Left ventricle myocardium inferior (tissue), 1 donor: ENCODE results near the gene KIRREL1. TPM values are rescaled to one million over a fixed set of nuclear protein-coding genes. Genes with fewer than 3 reads are reported as not detected.

Experiments used
- DNase-seq: peaks from one replicate; pipeline ENCODE4 v3.0.0-alpha.2; 2020
- H3K27ac ChIP-seq: fragments of 200-600 bp; replicated peaks from 2 replicates; pipeline ENCODE4 v1.8.0; 2021
- H3K27me3 ChIP-seq: fragments of 200-600 bp; 2 replicates; pipeline ENCODE4 v1.8.0; 2021; ENCODE audit warnings: low read depth
- H3K36me3 ChIP-seq: fragments of 200-600 bp; 2 replicates; pipeline ENCODE4 v1.8.0; 2021
- H3K4me1 ChIP-seq: fragments of 200-600 bp; 2 replicates; pipeline ENCODE4 v1.8.0; 2021
- H3K4me3 ChIP-seq: fragments of 200-600 bp; 2 replicates; pipeline ENCODE4 v1.8.0; 2021; ENCODE audit warnings: mild to moderate bottlenecking, moderate library complexity
- H3K9me3 ChIP-seq: fragments of 200-600 bp; replicated peaks from 2 replicates; pipeline ENCODE4 v1.8.0; 2021
- CTCF ChIP-seq: fragments of 200-600 bp; IDR thresholded peaks from 2 replicates; pipeline ENCODE4 v1.8.0; 2021; ENCODE audit warnings: antibody characterized with exemption, mild to moderate bottlenecking, borderline replicate concordance
- intact Hi-C: fragments of 100-400 bp; cut with micrococcal nuclease; formaldehyde crosslinking; loops from one replicate; pipeline ENCODE4 v1.11.0; 2022
- total RNA-seq: library from RNA; stranded (reverse); fragmentation: NEBNext Ultra II Directional; extraction: Animal tissue kit (Norgen Biotek cat#: 25700); gene quantifications from one replicate; pipeline ENCODE4 v1.2.1, GENCODE V29; 2021
- donor health status: DM: no; HTN: yes; CAD: no; lungs with severe emphysema.

Gene KIRREL1
- total RNA-seq, 1 donor from 2014 or later, result 7.3 TPM

DNA sequence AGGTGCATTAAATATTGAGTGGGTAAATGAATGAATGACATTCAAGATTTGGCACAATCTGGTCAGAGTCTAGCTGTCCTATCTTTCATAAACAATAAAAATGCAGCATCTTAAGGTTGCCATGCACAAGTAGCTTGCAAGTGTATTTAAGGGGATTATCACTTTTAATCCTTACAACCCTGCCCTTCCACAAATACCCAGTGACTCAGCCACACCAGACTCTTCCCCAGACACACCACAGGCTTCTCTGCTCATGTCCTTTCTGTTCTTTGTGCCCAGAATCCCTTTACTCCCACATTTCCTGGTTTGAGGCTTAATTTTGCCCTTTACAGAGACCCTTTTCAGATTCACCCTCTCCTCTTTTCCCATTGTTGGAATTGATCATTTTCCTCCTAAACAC is 59.8 kb downstream of the KIRREL1 start:
- no peak for TF ChIP-seq CTCF
- Histone ChIP-seq H3K4me1 (peaks cover 50% of the 10 kb centered on the region), H3K27me3 (peaks cover 9% of the 10 kb centered on the region), H3K9me3 (no peaks in the 10 kb centered on the region), H3K27ac (no peak overlapping the region), H3K36me3 (no peaks in the 10 kb centered on the region), H3K4me3 (no peak overlapping the region)
- intact Hi-C loops, result no loop called here
- no peak for DNase-seq

DNA sequence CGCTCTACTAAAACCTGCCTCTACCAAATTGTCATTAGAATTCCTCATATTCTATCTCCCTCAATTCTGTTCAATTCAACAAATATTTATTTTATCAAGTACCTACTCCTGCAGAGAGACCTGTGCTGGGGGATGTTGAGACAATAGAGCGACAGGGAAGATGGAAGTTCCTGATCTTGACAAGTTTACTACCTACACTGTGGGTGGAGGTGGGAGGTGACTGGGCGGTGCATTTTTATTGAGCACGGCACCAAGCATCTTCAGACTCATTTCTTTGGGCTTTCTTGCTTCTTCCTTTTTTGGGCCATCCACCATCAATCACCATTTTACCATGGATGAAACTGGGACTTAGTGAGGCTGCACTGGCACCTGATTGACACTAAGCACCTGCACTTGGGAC is 61.3 kb downstream of the KIRREL1 start:
- H3K9me3 ChIP-seq, result no peaks in the 10 kb centered on the region
- intact Hi-C loops, result no loop called here
- no peak for TF ChIP-seq CTCF
- no peaks in the 10 kb centered on the region for H3K36me3 ChIP-seq
- H3K4me1 ChIP-seq, result peaks cover 57% of the 10 kb centered on the region
- peaks cover 8% of the 10 kb centered on the region for H3K27me3 ChIP-seq
- DNase-seq, result no peak
- H3K4me3 ChIP-seq, result no peak overlapping the region
- H3K27ac ChIP-seq, result no peak overlapping the region

- Histone ChIP-seq H3K9me3 (no peaks in the 10 kb centered on the region), H3K36me3 (no peaks in the 10 kb centered on the region), H3K27me3 (no peaks in the 10 kb centered on the region), H3K4me1 (peaks cover 59% of the 10 kb centered on the region), H3K4me3 (no peak overlapping the region), H3K27ac (no peak overlapping the region)
- no peak for TF ChIP-seq CTCF
- DNase-seq, result no peak
- intact Hi-C loops, result no loop called here
Observed at GRCh38 chr1:158055854-158056253, 62.4 kb downstream of the KIRREL1 start.

DNA sequence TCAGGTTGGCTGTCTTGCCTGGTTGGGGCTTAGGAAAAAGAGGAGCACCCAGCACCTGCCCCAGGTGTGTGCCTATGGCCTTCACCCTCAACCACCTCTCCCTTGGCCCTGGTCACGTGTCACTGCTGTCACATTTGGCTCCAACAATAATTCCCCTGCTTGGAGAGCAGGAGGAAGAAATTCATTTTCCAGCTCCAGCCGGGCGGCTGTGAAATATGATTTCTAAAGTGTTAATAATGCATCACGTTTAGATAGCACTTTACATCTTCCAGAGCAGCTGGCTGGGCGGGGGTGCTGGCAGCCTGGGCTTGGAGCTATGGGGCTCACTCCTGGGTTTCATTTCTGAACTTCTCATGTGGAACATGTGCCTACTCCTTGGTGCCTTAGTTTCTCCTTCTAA is 63.1 kb downstream of the KIRREL1 start:
- Histone ChIP-seq H3K4me3 (no peak overlapping the region), H3K36me3 (no peaks in the 10 kb centered on the region), H3K27ac (no peak overlapping the region), H3K27me3 (no peaks in the 10 kb centered on the region), H3K4me1 (peaks cover 59% of the 10 kb centered on the region), H3K9me3 (no peaks in the 10 kb centered on the region)
- intact Hi-C loops, result no loop called here
- DNase-seq, result no peak
- TF ChIP-seq CTCF, result no peak

DNA sequence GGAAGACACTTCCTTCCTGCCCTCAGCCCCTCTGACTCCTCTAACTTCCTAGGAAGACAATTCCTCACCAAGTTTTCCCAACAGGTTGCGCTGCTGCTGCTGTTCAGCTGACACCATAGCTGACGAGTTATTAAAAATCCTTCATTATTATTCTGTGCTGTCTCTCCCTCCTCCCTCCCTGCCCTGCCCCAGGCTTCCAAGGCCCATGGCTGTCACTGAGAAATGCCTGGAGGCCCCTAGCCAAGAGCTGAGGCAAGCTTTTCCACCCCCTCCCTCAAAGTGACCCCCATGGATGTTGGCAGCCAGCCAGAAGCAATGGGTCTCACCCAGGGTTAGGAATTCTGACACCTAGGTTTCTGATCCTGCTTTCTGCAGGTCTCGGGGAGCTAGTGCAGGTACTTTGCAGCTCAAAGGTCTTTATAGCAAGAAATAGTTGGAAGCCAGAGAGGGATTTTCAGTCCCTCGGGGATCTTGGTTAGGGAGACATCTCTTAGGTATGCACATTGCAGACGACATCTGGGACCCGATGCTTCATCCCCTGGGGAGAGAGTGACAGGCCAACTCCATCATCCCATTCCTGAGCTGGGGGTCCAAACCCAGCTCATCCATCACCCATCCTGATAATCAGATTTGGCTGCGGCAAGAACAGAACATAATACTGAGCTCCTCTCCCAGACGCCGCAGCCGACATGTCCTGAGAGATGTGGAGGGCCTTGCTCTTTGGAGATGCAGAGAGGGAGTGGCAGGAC is 65.0 kb downstream of the KIRREL1 start:
- DNase-seq, result no peak
- no peak for TF ChIP-seq CTCF
- H3K36me3 ChIP-seq, result no peaks in the 10 kb centered on the region
- H3K4me1 ChIP-seq, result peaks cover 59% of the 10 kb centered on the region
- H3K27me3 ChIP-seq, result no peaks in the 10 kb centered on the region
- no peak overlapping the region for H3K27ac ChIP-seq
- no peak overlapping the region for H3K4me3 ChIP-seq
- intact Hi-C loops, result no loop called here
- no peaks in the 10 kb centered on the region for H3K9me3 ChIP-seq
